MCF 10A (cell line): ENCODE data around the gene SLC47A2. TPM values are rescaled to one million over a fixed set of nuclear protein-coding genes. Genes with fewer than 3 reads are reported as not detected.

Source experiments
- BruUV-seq: library from RNA; stranded (reverse); fragments of 400-500 nt; replicated peaks from 2 replicates; lab custom pipeline; 2021; lab: Mats Ljungman, UMichigan
- CTCF ChIA-PET: fragments of 300-600 bp; sonication (Branson Sonifier 250); formaldehyde crosslinking; extraction: SDS; loops from one replicate; lab custom pipeline; 2021; ENCODE audit warnings: antibody characterized with exemption, inconsistent platforms; lab: Yijun Ruan, JAX
- POLR2A ChIA-PET: fragments of 300-600, 350-650 bp; sonication (Branson Sonifier 250); formaldehyde crosslinking; extraction: SDS; loops from one replicate; lab custom pipeline; 2020; ENCODE audit warnings: antibody characterized with exemption, inconsistent platforms; lab: Yijun Ruan, JAX
- DNase-seq: peaks from one replicate; pipeline ENCODE4 v3.0.0-alpha.2; 2018; ENCODE audit not compliant: unreplicated experiment
- H3K27ac Mint-ChIP-seq: one replicate; pipeline ENCODE4 v1.8.0; 2022; ENCODE audit warnings: mild to moderate bottlenecking, low read depth, mixed read lengths; ENCODE audit not compliant: unreplicated experiment
- H3K27me3 Mint-ChIP-seq: one replicate; pipeline ENCODE4 v1.8.0; 2022; ENCODE audit warnings: mixed read lengths; ENCODE audit not compliant: insufficient read depth, unreplicated experiment
- H3K36me3 Mint-ChIP-seq: one replicate; pipeline ENCODE4 v1.8.0; 2022; ENCODE audit warnings: mild to moderate bottlenecking, moderate library complexity, mixed read lengths; ENCODE audit not compliant: insufficient read depth, unreplicated experiment
- H3K4me1 Mint-ChIP-seq: one replicate; pipeline ENCODE4 v1.8.0; 2022; ENCODE audit warnings: mixed read lengths; ENCODE audit not compliant: insufficient read depth, unreplicated experiment
- H3K4me3 Mint-ChIP-seq: one replicate; pipeline ENCODE4 v1.8.0; 2022; ENCODE audit warnings: mild to moderate bottlenecking, moderate library complexity, mixed read lengths; ENCODE audit not compliant: unreplicated experiment
- H3K9me3 Mint-ChIP-seq: one replicate; pipeline ENCODE4 v1.8.0; 2022; ENCODE audit warnings: mixed read lengths; ENCODE audit not compliant: unreplicated experiment
- intact Hi-C: fragments of 100-400 bp; cut with micrococcal nuclease; formaldehyde crosslinking; loops from 2 replicates; pipeline ENCODE4 v1.14.1; 2022
- total RNA-seq: library from RNA; stranded (reverse); gene quantifications from 2 replicates; pipeline ENCODE4 v1.2.3, GENCODE V29; 2022
- TF ChIP-seq, protein P1 (sequence below): fragments of 200-600 bp; IDR thresholded peaks from one replicate; pipeline ENCODE4 v1.8.0; 2022; ENCODE audit warnings: antibody characterized with exemption, mild to moderate bottlenecking; ENCODE audit not compliant: unreplicated experiment

The SLC47A2 gene
- total RNA-seq, 1 experiment from 2014 or later = 0.54 TPM

DNA sequence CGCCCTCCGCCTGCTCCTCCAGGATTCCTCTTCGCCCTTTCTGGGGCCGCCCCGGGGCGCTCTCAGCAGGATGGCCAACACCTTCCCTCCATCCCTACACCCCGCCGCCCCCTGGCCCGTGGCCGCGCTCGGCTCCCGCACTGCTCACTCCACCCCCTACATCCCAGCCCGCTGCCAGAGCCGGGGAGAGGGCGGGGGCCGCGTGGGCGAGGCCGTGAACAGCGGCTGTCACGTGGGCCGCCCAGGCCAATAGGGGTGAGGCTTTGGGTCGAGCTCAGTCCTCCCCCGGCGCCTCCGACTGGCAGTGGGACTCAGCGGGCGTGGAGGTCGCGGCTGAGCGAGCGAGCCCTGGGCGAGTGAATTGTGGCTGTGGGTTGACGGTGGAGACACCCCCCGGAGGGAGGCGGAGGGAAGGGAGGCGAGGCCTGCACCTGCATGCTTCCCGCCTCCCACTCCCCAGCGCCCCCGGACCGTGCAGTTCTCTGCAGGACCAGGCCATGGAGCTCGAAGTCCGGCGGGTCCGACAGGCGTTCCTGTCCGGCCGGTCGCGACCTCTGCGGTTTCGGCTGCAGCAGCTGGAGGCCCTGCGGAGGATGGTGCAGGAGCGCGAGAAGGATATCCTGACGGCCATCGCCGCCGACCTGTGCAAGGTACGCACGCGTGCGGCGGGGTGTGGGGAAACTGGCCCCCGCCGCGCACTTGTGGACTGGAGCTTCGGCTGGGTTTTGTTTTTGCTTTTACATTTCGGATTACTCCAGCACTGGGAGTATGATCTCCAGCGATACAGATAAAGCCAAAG, 67.7 kb downstream of the SLC47A2 start, which contains the start of gene ALDH3A2:
ALDH3A2 (plus strand) TSS at position 277 of the 799 bp plus-strand sequence; CDS start at position 498, 221 bp downstream.
- TSS peak; percentile 23 for BruUV-seq
- POLR2A ChIA-PET = interaction anchor here (0.6 to 12.2 kb wide), 43 partner anchors 8 to 1638 kb away, joined by 3 to 340 read pairs (median 5); partner anchors contain the start of genes ALDH3A1, B9D1 and MAPK7
- intact Hi-C loops = loop anchor here (1.0 to 5.0 kb wide), 4 partner anchors 79 to 286 kb away; partner anchors contain the start of gene B9D1
- Mint-ChIP-seq H3K4me3 (peak within 1 kb of the TSS; percentile 97), H3K4me1 (peaks cover 57% of the 10 kb centered on the region), H3K27me3 (no peaks in the 10 kb centered on the region), H3K27ac (peak within 1 kb of the TSS; percentile 97), H3K36me3 (peaks cover 19% of the 10 kb centered on the region), H3K9me3 (no peaks in the 10 kb centered on the region)
- CTCF ChIA-PET = interaction anchor here (0.6 to 3.9 kb wide), 19 partner anchors 15 to 286 kb away, joined by 3 to 22 read pairs (median 5); partner anchors contain the start of gene B9D1
- TF ChIP-seq, protein P1, sequence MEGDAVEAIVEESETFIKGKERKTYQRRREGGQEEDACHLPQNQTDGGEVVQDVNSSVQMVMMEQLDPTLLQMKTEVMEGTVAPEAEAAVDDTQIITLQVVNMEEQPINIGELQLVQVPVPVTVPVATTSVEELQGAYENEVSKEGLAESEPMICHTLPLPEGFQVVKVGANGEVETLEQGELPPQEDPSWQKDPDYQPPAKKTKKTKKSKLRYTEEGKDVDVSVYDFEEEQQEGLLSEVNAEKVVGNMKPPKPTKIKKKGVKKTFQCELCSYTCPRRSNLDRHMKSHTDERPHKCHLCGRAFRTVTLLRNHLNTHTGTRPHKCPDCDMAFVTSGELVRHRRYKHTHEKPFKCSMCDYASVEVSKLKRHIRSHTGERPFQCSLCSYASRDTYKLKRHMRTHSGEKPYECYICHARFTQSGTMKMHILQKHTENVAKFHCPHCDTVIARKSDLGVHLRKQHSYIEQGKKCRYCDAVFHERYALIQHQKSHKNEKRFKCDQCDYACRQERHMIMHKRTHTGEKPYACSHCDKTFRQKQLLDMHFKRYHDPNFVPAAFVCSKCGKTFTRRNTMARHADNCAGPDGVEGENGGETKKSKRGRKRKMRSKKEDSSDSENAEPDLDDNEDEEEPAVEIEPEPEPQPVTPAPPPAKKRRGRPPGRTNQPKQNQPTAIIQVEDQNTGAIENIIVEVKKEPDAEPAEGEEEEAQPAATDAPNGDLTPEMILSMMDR = no peak
- DNase-seq = peak; percentile 97

DNA sequence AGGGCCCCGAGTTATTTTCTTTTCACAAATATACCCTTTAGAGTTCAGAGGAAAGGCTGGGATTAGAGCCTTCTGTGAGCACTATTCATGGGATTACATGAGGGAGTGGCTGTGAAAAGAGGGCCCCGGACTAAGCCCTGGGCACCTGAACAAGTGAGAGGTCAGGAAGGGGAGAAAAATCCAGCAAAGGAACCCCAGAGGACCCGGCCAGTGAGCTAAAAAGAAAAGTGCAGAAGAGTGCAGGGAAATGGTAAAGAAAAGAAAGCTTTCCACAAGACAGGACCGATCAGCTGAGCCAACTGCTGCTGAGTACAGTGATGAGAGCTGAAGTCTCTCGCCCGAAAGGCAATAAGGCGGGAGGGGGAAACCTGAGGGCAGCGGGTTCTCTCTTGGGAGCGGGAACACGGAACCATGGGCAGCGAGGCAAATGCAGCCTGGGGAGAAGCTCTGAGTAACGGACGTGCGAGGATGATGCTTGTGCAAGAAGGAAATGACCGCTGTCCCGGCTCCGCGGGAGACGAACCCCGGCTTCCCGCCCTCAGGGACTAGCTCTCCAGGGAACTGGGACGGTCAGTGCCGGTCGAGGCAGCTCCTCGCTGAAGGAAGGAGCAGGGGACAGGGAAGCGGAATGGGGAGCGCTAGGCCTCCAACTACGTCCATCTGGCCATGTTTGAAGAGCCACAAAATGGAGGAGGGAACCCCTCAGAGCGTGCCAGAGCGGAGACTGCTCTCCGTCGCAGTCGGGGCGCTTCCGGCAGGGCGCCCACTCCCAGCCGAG, 68.5 kb downstream of the SLC47A2 start:
- no peaks in the 10 kb centered on the region for H3K27me3 Mint-ChIP-seq
- BruUV-seq = TSS peak; percentile 73
- CTCF ChIA-PET = interaction anchor here (0.5 to 3.9 kb wide), 17 partner anchors 14 to 285 kb away, joined by 3 to 22 read pairs (median 4); partner anchors contain the start of gene B9D1
- DNase-seq = peak; percentile 82
- H3K4me3 Mint-ChIP-seq = peak overlapping the region; percentile 97
- peak overlapping the region; percentile 97 for H3K27ac Mint-ChIP-seq
- H3K36me3 Mint-ChIP-seq = peaks cover 11% of the 10 kb centered on the region
- peaks cover 57% of the 10 kb centered on the region for H3K4me1 Mint-ChIP-seq
- TF ChIP-seq, protein P1 = no peak
- POLR2A ChIA-PET = interaction anchor here (0.6 to 12.2 kb wide), 42 partner anchors 8 to 1639 kb away, joined by 3 to 340 read pairs (median 5); partner anchors contain the start of genes ALDH3A1 and MAPK7
- intact Hi-C loops = loop anchor here (1.0 to 5.0 kb wide), 3 partner anchors 79 to 286 kb away; partner anchors contain the start of gene B9D1
- H3K9me3 Mint-ChIP-seq = no peaks in the 10 kb centered on the region

DNA sequence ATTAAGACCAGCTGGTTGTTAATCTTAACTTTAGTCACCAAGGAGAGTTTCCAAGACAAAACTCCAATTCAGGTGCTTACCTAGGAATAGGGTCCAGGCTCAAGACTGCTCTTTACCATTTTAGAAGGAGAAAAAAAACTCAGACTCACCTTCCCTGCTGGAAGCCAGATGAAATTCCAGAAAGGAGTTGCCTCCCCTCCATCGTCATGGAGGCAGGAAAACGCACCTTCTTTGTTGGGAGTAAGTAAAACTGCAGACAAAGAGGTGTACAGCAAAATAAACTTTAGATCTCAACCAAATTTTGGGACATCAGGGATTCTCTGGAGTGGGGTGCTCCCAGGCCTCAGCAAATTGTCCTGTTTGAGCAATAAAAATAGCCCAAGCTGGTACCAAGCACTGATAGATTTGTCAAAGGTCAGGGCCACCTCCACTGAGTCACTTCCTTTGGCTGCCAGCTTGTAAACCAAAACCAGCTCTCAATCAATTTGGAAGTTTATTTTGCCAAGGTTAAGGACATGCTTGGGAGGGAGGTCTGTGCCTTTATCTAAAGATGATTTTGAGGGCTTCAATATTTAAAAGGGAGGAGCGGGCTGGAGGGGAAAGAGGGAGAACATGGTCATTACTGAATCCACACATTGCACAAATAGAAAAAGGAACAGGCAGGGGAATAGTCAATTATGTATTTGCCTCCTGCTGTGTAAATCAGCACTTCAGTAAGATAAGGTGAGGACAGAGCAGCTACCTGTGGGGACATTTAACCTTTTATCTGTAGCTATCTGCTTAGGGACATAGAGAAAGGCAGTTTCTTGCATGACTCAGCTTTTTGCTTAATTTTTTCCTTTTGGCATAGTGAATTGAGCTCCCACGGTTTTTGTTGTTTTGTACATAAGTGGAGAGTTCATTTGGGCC, 69.3 kb downstream of the SLC47A2 start:
- TF ChIP-seq, protein P1 = no peak
- peaks cover 9% of the 10 kb centered on the region for H3K36me3 Mint-ChIP-seq
- no peaks in the 10 kb centered on the region for H3K27me3 Mint-ChIP-seq
- ChIA-PET POLR2A (interaction anchor here (0.6 to 12.2 kb wide), 28 partner anchors 8 to 286 kb away, joined by 3 to 340 read pairs (median 6); partner anchors contain the start of genes ALDH3A1 and MAPK7), CTCF (interaction anchor here (0.6 to 3.9 kb wide), 16 partner anchors 8 to 284 kb away, joined by 3 to 22 read pairs (median 4); partner anchors contain the start of gene B9D1)
- no peaks in the 10 kb centered on the region for H3K9me3 Mint-ChIP-seq
- intact Hi-C loops = loop anchor here (5.0 kb wide), 2 partner anchors 80 to 285 kb away; partner anchors contain the start of gene B9D1
- peak overlapping the region; percentile 97 for H3K27ac Mint-ChIP-seq
- no TSS peak for BruUV-seq
- peaks cover 57% of the 10 kb centered on the region for H3K4me1 Mint-ChIP-seq
- H3K4me3 Mint-ChIP-seq = peak overlapping the region; percentile 97
- DNase-seq = peak; percentile 62
